ENCODE data around the gene MDFI. TPM values are rescaled to one million over a fixed set of nuclear protein-coding genes. Genes with fewer than 3 reads are reported as not detected.

MDFI gene
- total RNA-seq, 1 experiment from 2014 or later = 86.2 TPM

GRCh38 chr6:41635365-41635764, 2.9 kb upstream of the MDFI start (continued):
- TF ChIP-seq PREB (CRISPR knock-in tag; IDR thresholded peaks at IDR 0.05; ENCODE audit: borderline replicate concordance) (no peak), USF2 (CRISPR knock-in tag; IDR thresholded peaks at IDR 0.05) (no peak), GRHL2 (CRISPR knock-in tag; IDR thresholded peaks at IDR 0.05; ENCODE audit: insufficient replicate concordance, severe bottlenecking) (no peak), JAZF1 (CRISPR knock-in tag; IDR thresholded peaks at IDR 0.05) (no peak), MAX (CRISPR knock-in tag; IDR thresholded peaks at IDR 0.05) (no peak), TEAD1 (CRISPR knock-in tag; IDR thresholded peaks at IDR 0.05) (no peak), FOXP1 (CRISPR knock-in tag; IDR thresholded peaks at IDR 0.05; ENCODE audit: borderline replicate concordance) (no peak), FOXP4 (CRISPR knock-in tag; IDR thresholded peaks at IDR 0.05) (no peak)

GRCh38 chr6:41636833-41637193, 1.5 kb upstream of the MDFI start:
- Mint-ChIP-seq H3K4me3 (peak overlapping the region; percentile 70), H3K27me3 (ENCODE audit: low read depth) (peaks cover 50% of the 10 kb centered on the region), H3K36me3 (peaks cover 10% of the 10 kb centered on the region), H3K9me3 (no peaks in the 10 kb centered on the region), H3K4me1 (peaks cover 49% of the 10 kb centered on the region), H3K27ac (no peak overlapping the region)
- peak; percentile 36 for ATAC-seq
- TF ChIP-seq AR (CRISPR knock-in tag; IDR thresholded peaks at IDR 0.05) (no peak), IRF1 (CRISPR knock-in tag; IDR thresholded peaks at IDR 0.05) (no peak), PRDM15 (CRISPR knock-in tag; IDR thresholded peaks at IDR 0.05) (peak; percentile 69; the same call in 1 of the 2 replicates), ZNF423 (CRISPR knock-in tag; IDR thresholded peaks at IDR 0.05) (peak; percentile 62), ZNF425 (CRISPR knock-in tag; conservative IDR thresholded peaks at IDR 0.05) (no peak), HMGXB4 (CRISPR knock-in tag; IDR thresholded peaks at IDR 0.05) (no peak), E2F5 (CRISPR knock-in tag; IDR thresholded peaks at IDR 0.05) (0 out of 2 replicates have a peak, but pooled peaks have one; percentile 32)
- POLR2A ChIA-PET = no interaction called here
- DNase-seq (ENCODE audit: low spot score) = peak; percentile 69
- CTCF ChIA-PET = interaction anchor here (0.5 to 1.5 kb wide), 5 partner anchors 45 to 269 kb away, joined by 3 to 6 read pairs (median 3); no protein-coding TSS in a partner anchor
